Tibial artery (tissue), 4 donors: Measurements from ENCODE around the gene SHE.

Experiments used
- DNase-seq, 2 donors: peaks; one replicate each; pipeline ENCODE4 v3.0.0-alpha.2; 2019
- H3K27ac ChIP-seq, 2 donors: fragments of 200-600 bp; sonication (generic) in 1 of 2; 1 replicate in 1 of 2; 2 replicates in 1 of 2; pipeline ENCODE4 v1.5.1; 2018 to 2019; ENCODE audit warnings: mild to moderate bottlenecking in 1 of 2
- H3K27me3 ChIP-seq, 2 donors: fragments of 200-600 bp; sonication (generic) in 1 of 2; one replicate each; pipeline versions ENCODE4 v1.5.1 to v1.6.0; 2016 to 2019
- H3K36me3 ChIP-seq, 3 donors: fragments of 200-600 bp; sonication (generic) in 2 of 3; one replicate each; pipeline ENCODE4 v1.5.1; 2016 to 2019; ENCODE audit warnings: mild to moderate bottlenecking in 2 of 3
- H3K4me1 ChIP-seq, 4 donors: fragments of 200-600 bp; sonication (generic) in 2 of 4; 1 replicate in 3 of 4; 2 replicates in 1 of 4; pipeline ENCODE4 v1.5.1; 2016 to 2019
- H3K4me3 ChIP-seq, 2 donors: fragments of 200-600 bp; sonication (generic) in 1 of 2; 1 replicate in 1 of 2; 2 replicates in 1 of 2; pipeline ENCODE4 v1.5.1; 2018 to 2019; ENCODE audit warnings: mild to moderate bottlenecking in 2 of 2
- H3K9me3 ChIP-seq, 3 donors: fragments of 200-600 bp; sonication (generic) in 1 of 3; one replicate each; pipeline ENCODE4 v1.5.1; 2016 to 2019
- CTCF ChIP-seq, 2 experiments: fragments of 200-600 bp in 1 of 2; fragments of 450-650 bp in 1 of 2; IDR thresholded peaks; one replicate each; pipeline ENCODE4 v1.5.1; 2017 to 2019; ENCODE audit warnings: antibody characterized with exemption in 2 of 2, mild to moderate bottlenecking in 1 of 2, moderate library complexity in 1 of 2
- intact Hi-C: fragments of 100-400 bp; cut with DNase I; formaldehyde crosslinking; loops from one replicate; pipeline ENCODE4 v1.15.0; 2023; ENCODE audit warnings: low total_unique reads

The SHE gene

GRCh38 chr1:154453161-154453560, 49.1 kb downstream of the SHE start:
- H3K9me3 ChIP-seq, result no peaks in the 10 kb centered on the region
- H3K36me3 ChIP-seq, result peaks cover 54 to 97% (median 60%) of the 10 kb centered on the region in 3 donors
- DNase-seq, result no peak
- peaks cover 0 to 11% (median 1%) of the 10 kb centered on the region in 4 donors for H3K4me1 ChIP-seq
- TF ChIP-seq CTCF (IDR thresholded peaks at IDR 0.05), result no peak
- H3K27me3 ChIP-seq, result no peaks in the 10 kb centered on the region
- intact Hi-C loops, result no loop called here
- no peak overlapping the region for H3K4me3 ChIP-seq
- H3K27ac ChIP-seq, result no peak overlapping the region

- no peak for TF ChIP-seq CTCF (IDR thresholded peaks at IDR 0.05)
- intact Hi-C loops, result no loop called here
- DNase-seq, result no peak
- Histone ChIP-seq H3K36me3 (peaks cover 69 to 89% (median 75%) of the 10 kb centered on the region in 3 donors), H3K4me3 (no peak overlapping the region), H3K27me3 (no peaks in the 10 kb centered on the region), H3K4me1 (peaks cover 0 to 15% (median 12%) of the 10 kb centered on the region in 4 donors), H3K27ac (no peak overlapping the region), H3K9me3 (no peaks in the 10 kb centered on the region)
Measured at GRCh38 chr1:154448331-154448811, 53.8 kb downstream of the SHE start.

GRCh38 chr1:154446789-154447188, 55.4 kb downstream of the SHE start:
- H3K9me3 ChIP-seq, result no peaks in the 10 kb centered on the region
- no peak overlapping the region for H3K4me3 ChIP-seq
- no peak for TF ChIP-seq CTCF (IDR thresholded peaks at IDR 0.05)
- H3K27me3 ChIP-seq, result no peaks in the 10 kb centered on the region
- peaks cover 64 to 84% (median 66%) of the 10 kb centered on the region in 3 donors for H3K36me3 ChIP-seq
- intact Hi-C loops, result no loop called here
- peaks cover 0 to 15% (median 7%) of the 10 kb centered on the region in 4 donors for H3K4me1 ChIP-seq
- DNase-seq, result no peak
- no peak overlapping the region for H3K27ac ChIP-seq

- Histone ChIP-seq H3K36me3 (peaks cover 59 to 79% (median 62%) of the 10 kb centered on the region in 3 donors), H3K4me1 (peaks cover 0 to 15% (median 9%) of the 10 kb centered on the region in 4 donors), H3K27me3 (no peaks in the 10 kb centered on the region), H3K4me3 (no peak overlapping the region), H3K9me3 (no peaks in the 10 kb centered on the region), H3K27ac (peak overlapping the region in 1 of 2 donors; percentile 47)
- peak; percentile 71 to 88 for DNase-seq
- intact Hi-C loops, result no loop called here
- TF ChIP-seq CTCF (IDR thresholded peaks at IDR 0.05), result no peak
Measured at GRCh38 chr1:154446292-154446691, 55.9 kb downstream of the SHE start.

- no peak overlapping the region for H3K4me3 ChIP-seq
- H3K36me3 ChIP-seq, result peaks cover 50 to 76% (median 55%) of the 10 kb centered on the region in 3 donors
- intact Hi-C loops, result no loop called here
- no peaks in the 10 kb centered on the region for H3K27me3 ChIP-seq
- H3K4me1 ChIP-seq, result peaks cover 0 to 15% (median 9%) of the 10 kb centered on the region in 4 donors
- H3K9me3 ChIP-seq, result no peaks in the 10 kb centered on the region
- H3K27ac ChIP-seq, result no peak overlapping the region
- no peak for TF ChIP-seq CTCF (IDR thresholded peaks at IDR 0.05)
- no peak for DNase-seq
Measured at GRCh38 chr1:154445040-154445472, 57.2 kb downstream of the SHE start.
